Activated CD4-positive, alpha-beta T cell treated with anti-CD3 and anti-CD28 coated beads, Interleukin-2, Interleukin-6, amounts not matched to agents 100 ng/mL and 50 ng/mL, durations not matched to agents 16 hours and 8 hours (primary cell): ENCODE results near the gene LCE3B.
"Not testable (repeated sequence)": the region's sequence is repeated elsewhere in the genome, so short reads cannot be mapped to it uniquely, and the experiment has no call there.

Source experiments
- DNase-seq: peaks from one replicate; pipeline ENCODE4 v3.0.0-alpha.2; 2020

The LCE3B gene, protein sequence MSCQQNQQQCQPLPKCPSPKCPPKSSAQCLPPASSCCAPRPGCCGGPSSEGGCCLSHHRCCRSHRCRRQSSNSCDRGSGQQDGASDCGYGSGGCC

DNA sequence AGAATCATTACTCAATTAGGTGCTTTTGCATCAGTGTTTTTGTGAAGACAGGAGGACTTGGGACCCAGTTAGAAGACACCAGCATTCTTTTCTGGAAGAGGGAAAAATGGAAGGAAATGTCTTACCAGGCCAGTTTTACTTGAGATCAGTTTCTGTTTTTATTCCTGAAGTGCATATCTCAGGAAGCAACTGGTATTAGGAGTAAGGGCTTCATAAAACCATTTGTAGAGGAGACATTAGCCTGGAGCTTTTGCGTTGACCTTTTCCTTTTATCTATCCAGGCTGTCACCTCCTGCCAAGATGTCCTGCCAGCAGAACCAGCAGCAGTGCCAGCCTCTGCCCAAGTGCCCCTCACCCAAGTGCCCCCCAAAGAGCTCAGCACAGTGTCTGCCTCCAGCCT, at the start of gene LCE3B:
Gene LCE3B, plus strand, starts transcription at position 301 of the 400 bp plus-strand sequence. Its CDS starts 0 bp downstream, at position 301.
- no peak for DNase-seq

DNA sequence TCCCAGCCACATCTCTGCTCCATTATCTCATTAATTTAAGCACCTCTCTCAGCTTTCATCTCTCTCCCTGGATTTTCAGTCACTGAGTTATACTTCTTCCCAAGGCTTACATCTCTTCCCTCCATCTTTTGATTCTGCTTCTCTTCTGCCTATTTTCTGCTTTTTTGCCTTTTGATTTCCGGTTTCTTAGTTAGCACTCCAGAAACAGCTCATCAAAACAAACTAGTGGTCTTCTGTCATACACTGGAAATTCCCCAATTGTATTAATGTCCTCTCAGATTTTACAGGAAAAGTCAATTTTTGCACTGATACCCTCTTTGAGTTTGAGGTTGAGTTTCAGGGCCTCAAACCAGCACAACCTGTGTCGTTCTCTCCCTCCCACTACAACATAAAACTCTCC, 48.5 kb upstream of the LCE3B start:
- peak; percentile 29 for DNase-seq

DNA sequence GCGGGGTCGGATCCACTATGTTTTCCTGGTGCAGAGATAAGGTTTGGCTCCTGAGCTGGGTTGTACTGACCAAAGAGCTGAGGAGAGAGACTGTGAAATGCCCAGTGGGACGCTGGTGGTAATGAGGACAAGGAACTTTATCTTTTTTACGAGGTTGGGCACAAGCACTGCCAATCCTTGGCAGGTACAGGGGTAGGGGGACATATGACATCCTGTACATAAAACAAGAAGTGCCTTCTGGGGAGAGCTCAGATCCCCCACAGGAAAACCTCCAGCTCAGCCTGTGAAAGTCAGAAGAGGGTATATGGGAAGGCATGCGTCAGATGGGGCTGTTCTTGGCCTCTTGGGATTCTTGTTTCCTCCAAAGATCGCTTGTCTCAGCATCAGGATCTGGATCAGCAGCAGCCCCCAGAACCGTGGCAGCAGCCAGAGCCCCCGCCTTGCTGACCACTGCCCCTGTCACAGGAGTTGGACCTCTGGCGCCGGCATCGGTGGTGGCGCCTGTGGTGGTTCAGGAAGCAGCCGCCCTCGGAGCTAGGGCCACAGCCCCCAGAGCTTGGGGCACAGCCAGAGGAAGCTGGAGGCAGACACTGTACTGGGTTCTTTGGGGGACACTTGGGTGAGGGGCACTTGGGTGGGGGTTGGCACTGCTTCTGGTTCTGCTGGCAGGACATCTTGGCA, 47.9 kb upstream of the LCE3B start:
- no peak for DNase-seq

DNA sequence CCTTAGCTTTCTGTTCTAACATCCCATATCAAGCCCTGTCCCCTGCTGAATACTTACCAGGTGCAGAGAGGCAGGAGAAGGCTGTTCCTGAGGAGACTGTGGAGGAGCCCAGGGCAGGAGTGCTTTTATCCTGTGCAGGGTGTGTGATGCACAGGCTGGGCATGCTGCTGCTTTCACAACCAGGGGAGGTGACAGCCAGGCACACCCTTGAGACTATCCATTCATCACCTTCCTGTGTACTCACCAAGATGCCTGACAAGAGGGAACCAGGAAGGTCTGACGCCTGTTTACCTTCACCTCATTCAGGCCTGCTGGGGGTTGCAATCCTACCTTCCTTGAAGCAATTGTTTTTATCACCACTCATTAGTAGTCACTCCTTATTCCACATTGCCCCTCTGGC, 46.9 kb upstream of the LCE3B start, which contains the start of gene LCE3E:
Gene LCE3E, minus strand, starts transcription at position 100 of the 400 bp plus-strand sequence. CDS start 572 bp downstream, outside the sequence.
- no peak for DNase-seq

DNA sequence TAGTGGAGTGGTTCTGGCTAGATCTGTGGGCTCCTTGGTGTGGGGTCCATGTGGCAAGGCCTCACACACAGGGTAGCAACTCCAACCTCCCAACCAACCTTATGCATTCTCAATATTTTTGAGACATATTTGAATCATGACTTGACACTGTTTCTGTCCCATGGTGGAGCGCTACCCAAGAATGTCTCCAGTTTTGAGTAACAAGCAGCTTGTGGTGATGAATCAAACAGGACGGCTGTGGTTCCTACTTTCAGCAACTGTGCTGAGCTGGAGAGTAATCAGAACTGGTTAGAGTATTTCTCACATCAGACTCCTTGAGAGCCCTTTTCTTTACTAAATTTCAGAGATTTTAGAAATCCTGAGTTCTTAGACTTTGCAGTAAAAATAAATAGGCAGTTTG, 36.4 kb upstream of the LCE3B start:
- DNase-seq = peak; percentile 86

DNA sequence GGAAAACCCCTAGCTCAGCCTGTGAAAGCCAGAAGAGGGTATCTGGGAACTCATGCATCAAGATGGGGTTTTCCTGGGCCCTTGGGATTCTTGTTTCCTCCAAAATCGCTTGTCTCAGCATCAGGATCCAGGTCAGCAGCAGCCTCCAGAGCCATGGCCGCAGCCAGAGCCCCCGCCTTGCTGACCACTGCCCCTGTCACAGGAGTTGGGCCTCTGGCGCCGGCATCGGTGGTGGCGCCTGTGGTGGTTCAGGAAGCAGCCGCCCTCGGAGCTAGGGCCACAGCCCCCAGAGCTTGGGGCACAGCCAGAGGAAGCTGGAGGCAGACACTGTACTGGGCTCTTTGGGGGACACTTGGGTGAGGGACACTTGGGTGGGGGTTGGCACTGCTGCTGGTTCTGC, 34.1 kb upstream of the LCE3B start:
- not testable (repeated sequence) for DNase-seq

DNA sequence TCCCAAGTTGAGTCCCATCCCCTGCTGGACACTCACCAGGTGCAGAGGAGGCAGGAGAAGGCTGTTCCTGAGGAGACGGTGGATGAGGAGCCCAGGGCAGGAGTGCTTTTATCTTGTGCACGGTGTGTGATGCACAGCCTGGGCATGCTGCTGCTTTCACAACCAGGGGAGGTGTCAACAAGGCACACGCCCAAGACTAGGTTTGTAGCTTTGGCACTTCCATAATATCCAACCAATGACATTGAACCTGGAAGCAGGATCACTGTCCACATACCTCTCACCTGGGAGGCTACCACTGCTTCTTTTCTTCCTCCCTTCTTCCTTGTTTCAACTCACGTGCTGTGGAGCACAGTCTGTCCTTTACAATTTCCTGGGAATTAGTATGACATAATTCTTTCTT, 33.2 kb upstream of the LCE3B start, which contains the start of gene LCE3D:
Gene LCE3D, minus strand, starts transcription at position 84 of the 400 bp plus-strand sequence. CDS start 580 bp downstream, outside the sequence.
- no peak for DNase-seq

DNA sequence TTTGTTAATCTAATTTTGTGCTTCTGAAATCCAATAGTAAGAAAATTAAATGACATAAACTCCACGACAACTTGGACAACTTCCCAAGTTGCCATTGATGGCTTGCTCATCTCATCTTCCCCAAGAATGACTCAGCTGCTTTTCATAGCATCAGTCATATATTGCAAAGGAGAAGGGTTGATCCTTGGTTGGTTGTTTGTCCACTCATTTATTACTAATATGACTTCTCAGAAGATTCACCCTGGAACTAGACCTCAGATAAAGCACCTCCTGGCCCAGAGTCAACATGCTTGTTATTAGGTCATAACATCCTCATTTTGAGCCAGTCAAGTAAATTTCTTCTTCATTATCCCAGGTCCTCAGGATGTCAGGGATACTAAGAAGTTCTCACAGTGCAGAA, 31.0 kb upstream of the LCE3B start:
- no peak for DNase-seq

DNA sequence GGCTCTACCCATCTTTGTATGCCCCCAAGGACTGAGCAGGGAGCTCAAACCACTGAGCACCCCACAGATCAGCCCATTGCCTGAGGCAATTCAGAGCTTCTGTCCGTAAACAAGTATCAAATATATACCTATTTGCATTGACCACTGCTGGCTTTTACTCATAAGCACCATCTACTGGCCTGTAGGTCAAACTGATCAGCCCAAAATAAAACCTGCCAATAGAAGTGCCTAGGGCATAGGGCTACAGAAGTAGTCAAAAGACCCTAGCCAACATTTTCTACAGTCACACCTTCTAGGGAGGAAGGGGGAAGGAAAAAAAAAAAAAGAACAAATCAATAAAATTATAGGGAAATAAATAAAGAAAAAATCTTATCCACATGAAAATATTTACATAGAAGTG, 28.0 kb upstream of the LCE3B start:
- no peak for DNase-seq

DNA sequence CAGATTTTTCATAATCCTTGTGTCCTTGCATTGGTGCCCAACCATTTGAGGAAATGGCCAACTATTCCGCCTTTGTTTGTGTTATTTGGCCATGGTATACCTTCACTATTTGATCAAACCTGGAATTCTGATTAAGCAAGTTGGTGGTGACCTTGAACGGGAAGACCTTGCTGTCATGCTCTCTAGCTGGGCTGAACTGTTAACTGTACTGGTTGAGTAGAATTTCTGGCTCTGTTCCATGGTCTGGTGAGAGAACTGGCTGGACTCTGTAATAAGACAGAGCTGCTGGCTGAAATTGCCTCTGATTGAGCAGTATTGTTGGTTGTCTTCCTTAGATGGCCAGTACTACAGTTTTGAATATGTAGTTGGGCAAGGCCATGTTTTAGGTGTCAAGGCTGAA, 16.6 kb upstream of the LCE3B start:
- no peak for DNase-seq

DNA sequence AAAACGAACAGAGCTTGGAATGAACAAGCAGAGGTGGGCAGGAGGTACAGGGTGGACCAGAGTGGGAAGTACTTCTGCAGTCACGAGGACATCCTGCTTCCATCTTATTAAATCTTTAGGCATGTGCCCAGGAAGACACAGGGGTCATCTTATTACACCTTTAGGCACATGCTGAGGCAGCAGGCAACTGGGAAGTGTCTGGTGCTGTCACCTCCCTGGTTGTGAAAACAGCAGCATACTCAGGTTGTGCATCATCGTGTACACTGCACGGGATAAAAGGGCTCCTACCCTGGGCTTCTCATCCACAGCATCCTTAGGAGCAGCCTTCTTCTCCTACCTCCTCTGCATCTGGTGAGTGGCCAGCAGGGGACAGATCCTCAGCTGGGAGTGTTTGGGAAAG, 13.7 kb upstream of the LCE3B start, which contains the start of gene LCE3C:
Gene LCE3C, plus strand, starts transcription at position 301 of the 400 bp plus-strand sequence. CDS start 498 bp downstream, outside the sequence.
- DNase-seq = no peak

DNA sequence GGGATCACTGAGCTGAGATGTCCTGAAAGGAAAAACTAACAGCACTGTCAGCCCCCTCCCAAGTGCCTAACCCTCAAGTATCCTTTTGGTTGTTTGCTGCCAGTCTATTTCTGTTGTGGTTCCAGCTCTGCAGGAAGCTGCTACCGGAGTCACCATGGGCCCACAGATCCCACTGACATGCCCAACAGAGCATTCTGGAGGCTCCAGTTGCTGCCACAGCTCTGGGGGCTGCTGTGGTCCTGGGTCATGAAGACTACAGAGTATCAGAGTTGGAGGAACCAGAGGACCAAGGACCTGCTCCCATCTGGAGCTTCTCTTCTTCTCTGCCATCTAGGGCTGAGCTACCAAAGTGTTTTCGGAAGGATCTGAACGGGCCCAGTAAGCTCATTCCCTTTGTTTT, 8.4 kb downstream of the LCE3B start:
- no peak for DNase-seq

DNA sequence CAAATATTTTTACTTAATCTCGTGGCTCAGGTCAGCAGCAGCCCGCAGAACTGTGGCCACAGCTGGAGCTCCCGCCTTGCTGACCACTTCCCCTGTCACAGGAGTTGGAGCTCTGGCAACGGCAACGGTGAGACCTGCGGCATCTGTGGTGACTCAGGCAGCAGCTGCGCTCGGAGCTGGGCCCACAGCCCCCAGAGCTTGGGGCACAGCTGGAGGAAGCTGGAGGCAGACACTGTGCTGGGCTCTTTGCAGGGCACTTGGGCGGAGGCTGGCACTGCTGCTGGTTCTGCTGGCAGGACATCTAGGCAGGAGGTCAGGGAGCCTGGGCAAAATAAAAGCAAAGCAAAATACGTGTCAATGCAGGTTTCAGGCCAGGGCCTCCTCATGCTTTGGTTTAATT, 9.2 kb downstream of the LCE3B start, which contains the start of gene LCE3A:
Gene LCE3A, minus strand, starts transcription at position 301 of the 400 bp plus-strand sequence. Its CDS starts 0 bp downstream, at position 301.
- peak; percentile 44 for DNase-seq

DNA sequence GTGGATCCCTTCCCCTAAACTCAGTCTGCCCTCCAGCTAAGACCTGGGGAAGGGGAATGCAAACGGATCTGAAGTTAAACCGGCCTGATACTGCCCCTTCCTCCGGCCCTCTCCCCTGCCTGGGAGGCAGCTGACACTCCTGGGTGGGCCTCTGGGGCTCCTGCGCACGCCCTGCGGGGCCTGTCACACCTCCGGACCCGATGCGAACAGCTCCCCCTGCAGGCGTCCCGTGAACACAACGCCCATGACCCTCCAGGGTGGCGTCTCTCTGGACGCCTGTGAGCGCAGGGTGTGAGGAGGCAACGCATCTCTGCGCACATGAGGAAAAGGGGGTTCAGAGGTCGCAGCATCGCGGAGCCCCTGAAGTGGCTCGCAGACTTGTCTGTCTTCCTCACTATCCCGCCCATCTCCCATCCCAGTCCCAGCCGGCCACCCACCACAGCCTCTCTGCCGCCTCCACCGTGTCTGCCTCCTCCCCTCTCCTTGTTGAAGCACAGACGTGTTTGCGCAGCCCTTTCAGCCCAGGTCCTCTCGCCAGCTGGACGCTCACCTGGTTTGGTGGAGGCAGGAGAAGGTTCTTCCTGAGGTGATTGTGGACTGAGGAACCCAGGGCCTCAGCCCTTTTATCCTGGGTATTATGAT, 9.7 kb downstream of the LCE3B start:
- peak; percentile 58 for DNase-seq

DNA sequence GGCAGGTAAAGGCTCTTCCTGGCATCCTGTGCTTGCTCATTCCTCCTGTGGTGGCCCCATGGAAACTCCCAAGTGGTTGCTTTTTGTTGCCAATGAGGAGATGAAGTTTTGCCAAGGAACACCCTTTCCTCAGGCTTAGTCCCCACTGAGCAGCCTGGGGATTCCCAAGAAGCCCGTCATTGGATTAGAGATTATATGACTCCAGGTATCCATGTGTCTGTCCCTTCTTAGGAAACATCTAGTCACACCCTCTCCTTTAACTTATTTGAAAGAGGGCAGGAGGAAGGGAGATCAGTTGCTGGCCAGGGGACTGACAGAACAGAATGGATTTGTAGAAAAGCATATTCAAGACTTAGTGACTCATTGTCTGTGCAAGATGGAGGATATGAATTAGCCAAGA, 13.1 kb downstream of the LCE3B start:
- no peak for DNase-seq

DNA sequence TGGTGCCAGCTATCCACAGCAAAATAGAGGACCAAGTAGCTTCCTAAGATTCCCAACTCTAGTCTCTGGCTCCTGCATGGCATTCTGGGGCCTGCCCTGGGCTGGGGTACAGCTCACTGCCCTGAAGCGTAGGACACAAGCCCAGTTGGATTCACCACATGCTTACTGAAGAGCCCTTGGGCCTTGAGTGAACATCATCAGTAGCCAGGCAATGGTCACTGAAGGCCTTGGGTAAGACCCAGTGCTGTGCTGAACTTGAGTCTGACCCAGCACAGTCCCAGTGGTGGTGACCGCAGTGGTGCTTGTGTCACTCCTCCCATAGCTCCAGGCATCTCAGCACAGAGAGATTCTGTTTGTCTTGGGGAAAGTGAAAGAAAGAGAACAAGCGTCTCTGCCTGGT, 17.0 kb downstream of the LCE3B start:
- DNase-seq = no peak

DNA sequence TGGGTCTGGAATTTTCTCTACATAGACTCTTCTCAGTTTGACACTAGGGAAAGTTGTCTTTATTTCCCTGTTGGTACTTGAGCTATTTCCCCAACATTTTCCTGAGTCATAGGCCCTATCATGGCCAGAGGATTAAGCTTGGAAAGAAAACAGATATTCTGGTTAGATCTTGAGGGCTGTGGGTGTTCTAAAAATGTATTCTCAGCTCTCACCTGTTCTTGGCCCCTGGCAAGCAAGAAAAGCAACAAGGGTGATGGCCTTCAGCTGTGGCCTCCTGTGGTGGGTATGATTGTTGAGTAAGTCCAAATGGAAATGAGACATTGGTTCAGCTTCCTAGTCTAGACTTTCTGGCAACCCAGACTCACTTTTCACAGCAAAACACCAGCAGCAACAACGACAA, 26.7 kb downstream of the LCE3B start:
- no peak for DNase-seq

DNA sequence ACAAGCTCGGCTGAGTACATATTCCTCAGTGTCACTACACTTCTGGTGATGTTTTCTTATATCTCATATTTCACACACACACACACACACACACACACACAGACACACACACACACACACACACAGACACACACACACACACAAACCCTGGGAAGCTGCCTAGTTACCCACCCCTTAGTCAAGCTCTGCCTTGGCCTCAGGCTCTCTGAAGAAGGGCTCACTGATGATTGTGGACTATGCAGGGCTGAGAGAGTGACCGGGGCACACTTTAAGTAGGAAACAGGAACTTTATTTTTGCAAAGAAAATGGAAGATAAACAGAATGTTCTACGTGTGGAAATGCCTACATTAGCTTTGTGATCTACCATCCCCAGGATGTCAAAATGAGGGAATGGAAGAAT, 30.3 kb downstream of the LCE3B start:
- DNase-seq = no peak

DNA sequence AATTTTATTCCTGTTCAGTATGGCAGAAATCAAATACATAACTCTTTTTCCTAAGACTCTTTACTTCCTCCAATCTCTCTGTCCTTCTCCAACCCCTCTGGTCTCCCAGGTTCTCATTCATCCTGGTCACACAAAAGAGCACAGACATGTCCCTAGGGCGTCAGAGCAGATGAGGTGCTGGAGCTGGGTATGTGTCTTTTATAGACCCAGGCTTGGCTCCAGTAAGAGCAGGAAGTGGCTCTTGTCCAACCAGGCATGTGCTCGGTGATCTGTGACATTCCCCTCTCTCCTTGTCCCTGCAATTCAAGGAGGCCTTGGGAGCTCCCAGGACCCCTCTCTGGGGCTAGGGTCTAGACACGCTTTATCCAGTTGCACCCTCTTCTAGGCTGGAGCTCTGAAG, 31.5 kb downstream of the LCE3B start:
- no peak for DNase-seq

DNA sequence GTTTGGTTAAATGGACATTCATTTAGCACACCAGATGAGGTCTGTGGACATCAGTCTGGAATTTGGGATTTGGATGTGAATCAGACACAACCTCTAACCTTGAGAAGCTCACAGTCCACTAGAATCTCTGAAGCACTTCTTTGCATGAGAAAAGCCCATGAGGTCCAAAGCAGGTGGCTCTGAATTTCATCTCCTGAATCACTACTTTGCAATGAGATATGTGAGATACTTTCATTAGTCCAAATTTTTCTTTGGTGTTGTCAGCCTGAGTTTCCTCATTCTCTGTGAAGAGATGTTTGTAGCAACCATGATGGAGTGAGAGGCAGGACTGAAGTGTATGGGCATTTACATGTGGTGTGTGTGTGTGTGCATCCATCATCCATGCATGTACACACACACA, 33.0 kb downstream of the LCE3B start:
- DNase-seq = no peak

DNA sequence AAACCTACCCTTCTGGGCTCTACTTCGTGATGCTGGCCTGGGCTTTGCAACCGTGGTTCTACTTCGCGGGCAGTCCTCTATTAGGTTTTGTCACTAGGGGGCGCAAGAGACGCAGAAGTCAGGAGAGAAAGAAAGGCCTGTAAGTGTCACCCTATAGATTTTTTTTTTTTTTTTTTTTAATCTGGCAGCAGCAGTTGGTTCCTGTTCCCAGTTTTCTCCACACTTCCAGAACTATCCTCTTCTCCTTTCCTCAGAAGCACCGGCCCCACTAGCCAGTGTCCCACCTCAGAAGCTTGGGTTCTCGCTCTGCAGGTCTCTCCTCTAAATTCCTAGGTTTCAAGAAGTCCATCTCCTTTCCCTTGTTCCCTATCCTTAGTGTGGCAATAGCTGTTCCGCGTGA, 40.5 kb downstream of the LCE3B start:
- peak; percentile 83 for DNase-seq

DNA sequence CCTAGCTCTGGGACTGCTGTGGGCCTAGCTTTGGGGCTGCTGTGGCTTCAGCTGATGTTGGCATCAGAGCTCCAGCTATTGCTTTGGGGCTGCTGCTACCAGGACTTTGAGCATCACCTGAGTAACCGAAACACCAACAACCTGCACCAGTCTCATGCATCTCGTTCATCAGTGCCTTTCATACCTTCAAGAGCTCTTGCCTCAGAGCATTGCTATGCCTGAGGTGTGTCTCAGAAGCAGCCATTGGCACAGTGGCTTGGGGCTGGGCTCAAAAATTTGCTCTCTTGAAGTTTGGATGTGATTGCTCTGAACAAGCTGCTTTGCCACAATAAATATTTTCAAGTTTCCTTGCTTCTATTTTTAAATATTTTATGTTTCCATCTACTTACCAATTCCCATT, 42.8 kb downstream of the LCE3B start:
- DNase-seq = no peak

DNA sequence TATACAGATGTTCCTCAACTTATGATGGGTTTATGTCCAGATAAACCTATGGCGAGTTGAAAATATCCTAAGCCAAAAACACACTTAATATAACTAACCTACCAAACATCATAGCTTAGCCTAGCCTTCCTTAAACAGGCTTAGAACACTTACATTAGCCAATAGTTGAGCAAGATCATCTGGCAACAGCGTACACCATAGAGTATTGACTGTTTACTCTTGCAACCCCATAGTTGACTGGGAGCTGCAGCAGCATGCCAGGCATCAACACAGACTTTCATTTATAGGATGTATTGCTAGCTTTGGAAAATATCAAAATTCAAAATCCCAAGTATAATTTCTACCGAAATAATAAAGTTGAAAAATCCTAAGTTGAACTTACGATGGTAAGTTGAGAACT, 44.1 kb downstream of the LCE3B start:
- DNase-seq = no peak

DNA sequence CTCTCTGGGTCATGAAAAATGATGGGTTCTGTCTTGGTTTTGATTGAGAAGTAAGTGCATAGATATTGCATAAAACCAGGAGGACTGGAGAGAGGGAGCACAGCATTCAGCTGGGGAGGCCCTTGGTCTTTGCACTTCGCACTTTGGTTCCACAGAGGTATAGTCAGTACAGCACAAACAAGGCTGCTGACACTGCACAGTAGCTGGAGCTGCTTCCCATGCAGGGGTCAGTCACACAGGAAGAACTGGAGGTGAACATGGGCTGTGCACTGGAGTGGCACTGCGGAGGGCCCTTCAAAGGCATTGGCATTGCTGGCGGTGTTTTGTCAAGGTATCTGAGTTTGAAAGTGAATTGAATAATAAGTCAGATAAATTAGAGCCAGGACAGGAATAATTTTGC, 45.0 kb downstream of the LCE3B start:
- no peak for DNase-seq
